Colonic mucosa (tissue), 4 donors: ENCODE results near the gene USF1. TPM values are rescaled to one million over a fixed set of nuclear protein-coding genes. Genes with fewer than 3 reads are reported as not detected.

Source experiments
- DNase-seq: peaks from one replicate; pipeline ENCODE4 v3.0.0-alpha.2; 2020
- H3K27ac ChIP-seq: fragments of 200-600 bp; one replicate; pipeline ENCODE4 v1.8.0; 2021
- H3K27me3 ChIP-seq: fragments of 200-600 bp; one replicate; pipeline ENCODE4 v1.8.0; 2021
- H3K36me3 ChIP-seq: fragments of 200-600 bp; one replicate; pipeline ENCODE4 v1.8.0; 2021
- H3K4me1 ChIP-seq: fragments of 200-600 bp; one replicate; pipeline ENCODE4 v1.8.0; 2021; ENCODE audit warnings: mild to moderate bottlenecking
- H3K4me3 ChIP-seq: fragments of 200-600 bp; one replicate; pipeline ENCODE4 v1.8.0; 2021
- H3K9ac ChIP-seq, 2 donors: one replicate each; pipeline ENCODE4 v1.7.0; 2013; ENCODE audit warnings: control low read depth in 2 of 2, low read depth in 2 of 2, low read length in 2 of 2
- H3K9me3 ChIP-seq: fragments of 200-600 bp; one replicate; pipeline ENCODE4 v1.8.0; 2021
- intact Hi-C: fragments of 100-400 bp; cut with DNase I; formaldehyde crosslinking; loops from one replicate; pipeline ENCODE4 v1.14.1; 2022
- total RNA-seq, 2 donors: library from RNA; stranded (reverse); fragmentation: NEBNext Ultra II Directional in 1 of 2; extraction: Animal tissue kit (Norgen Biotek cat#: 25700) in 1 of 2; gene quantifications; one replicate each; pipeline ENCODE4 v1.2.1, GENCODE V29; 2021
- TF ChIP-seq, protein P1 (sequence below): fragments of 200-600 bp; IDR thresholded peaks from one replicate; pipeline ENCODE4 v1.8.0; 2022; ENCODE audit warnings: antibody characterized with exemption, mild to moderate bottlenecking
- donor health status: healthy.
- donor health status: DM: no; HTN: no; CAD: no.
- donor health status: DM: no; HTN: no; CAD: no.

Gene USF1
- total RNA-seq, 2 donors from 2014 or later = 63.6 TPM

DNA sequence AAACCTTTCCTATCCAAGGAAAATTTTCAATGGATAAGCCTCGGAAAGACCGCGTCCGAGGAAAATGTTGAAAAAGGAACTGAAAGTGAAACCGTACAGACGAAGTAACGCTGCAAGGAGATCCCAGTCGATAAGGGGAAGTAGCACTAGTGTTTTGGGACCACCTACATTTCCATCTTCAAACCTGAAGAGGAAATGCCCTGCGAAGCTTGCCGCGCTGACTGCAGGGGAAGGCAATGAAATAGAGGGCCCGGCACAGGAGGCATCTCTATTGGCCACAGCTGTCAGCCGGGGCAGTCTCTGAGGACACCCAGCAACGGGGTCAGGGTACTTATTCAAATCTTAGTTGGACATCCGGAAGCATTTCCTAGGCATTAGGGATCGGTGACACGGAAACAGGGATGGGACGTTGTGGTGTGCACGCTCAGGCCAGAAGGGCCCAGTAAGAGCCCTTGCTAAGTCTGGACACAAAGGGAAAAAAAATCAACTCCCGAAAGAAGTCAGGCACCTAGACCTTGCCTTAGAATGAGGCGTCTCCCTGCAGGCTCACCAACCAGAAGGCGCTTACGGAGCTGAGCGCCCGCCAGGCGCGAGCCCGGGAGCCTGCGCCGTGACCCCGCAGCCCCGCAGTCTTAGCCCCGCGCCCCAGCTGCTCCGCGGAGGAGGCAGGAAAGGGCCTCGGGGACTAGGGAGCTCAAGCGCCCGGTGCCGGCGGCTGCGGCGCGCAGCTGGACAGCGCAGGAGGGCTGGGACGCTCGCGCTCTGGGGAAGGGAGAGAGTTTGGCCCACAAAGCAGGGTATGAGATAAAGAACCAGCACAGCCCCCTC lies 655 bp downstream of the USF1 start:
- Histone ChIP-seq H3K27ac (peak overlapping the region; percentile 96), H3K4me1 (no peaks in the 10 kb centered on the region), H3K27me3 (no peaks in the 10 kb centered on the region), H3K9ac (peak overlapping the region; percentile 92 to 97), H3K9me3 (no peaks in the 10 kb centered on the region), H3K36me3 (peaks cover under 1% of the 10 kb centered on the region), H3K4me3 (peak overlapping the region; percentile 83)
- DNase-seq = peak; percentile 81
- TF ChIP-seq, protein P1, sequence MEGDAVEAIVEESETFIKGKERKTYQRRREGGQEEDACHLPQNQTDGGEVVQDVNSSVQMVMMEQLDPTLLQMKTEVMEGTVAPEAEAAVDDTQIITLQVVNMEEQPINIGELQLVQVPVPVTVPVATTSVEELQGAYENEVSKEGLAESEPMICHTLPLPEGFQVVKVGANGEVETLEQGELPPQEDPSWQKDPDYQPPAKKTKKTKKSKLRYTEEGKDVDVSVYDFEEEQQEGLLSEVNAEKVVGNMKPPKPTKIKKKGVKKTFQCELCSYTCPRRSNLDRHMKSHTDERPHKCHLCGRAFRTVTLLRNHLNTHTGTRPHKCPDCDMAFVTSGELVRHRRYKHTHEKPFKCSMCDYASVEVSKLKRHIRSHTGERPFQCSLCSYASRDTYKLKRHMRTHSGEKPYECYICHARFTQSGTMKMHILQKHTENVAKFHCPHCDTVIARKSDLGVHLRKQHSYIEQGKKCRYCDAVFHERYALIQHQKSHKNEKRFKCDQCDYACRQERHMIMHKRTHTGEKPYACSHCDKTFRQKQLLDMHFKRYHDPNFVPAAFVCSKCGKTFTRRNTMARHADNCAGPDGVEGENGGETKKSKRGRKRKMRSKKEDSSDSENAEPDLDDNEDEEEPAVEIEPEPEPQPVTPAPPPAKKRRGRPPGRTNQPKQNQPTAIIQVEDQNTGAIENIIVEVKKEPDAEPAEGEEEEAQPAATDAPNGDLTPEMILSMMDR = no peak
- intact Hi-C loops = loop anchor here (10.0 kb wide), 1 partner anchor 50 kb away; no protein-coding TSS in a partner anchor

GRCh38 chr1:161044535-161044907 lies 1.3 kb downstream of the USF1 start:
- DNase-seq = no peak
- peak overlapping the region; percentile 96 for H3K27ac ChIP-seq
- H3K9me3 ChIP-seq = no peaks in the 10 kb centered on the region
- H3K27me3 ChIP-seq = no peaks in the 10 kb centered on the region
- intact Hi-C loops = loop anchor here (10.0 kb wide), 1 partner anchor 50 kb away; no protein-coding TSS in a partner anchor
- peaks cover 7% of the 10 kb centered on the region for H3K36me3 ChIP-seq
- H3K4me3 ChIP-seq = peak overlapping the region; percentile 83
- H3K4me1 ChIP-seq = peaks cover 6% of the 10 kb centered on the region
- peak overlapping the region; percentile 92 to 97 for H3K9ac ChIP-seq
- TF ChIP-seq, protein P1 = no peak

DNA sequence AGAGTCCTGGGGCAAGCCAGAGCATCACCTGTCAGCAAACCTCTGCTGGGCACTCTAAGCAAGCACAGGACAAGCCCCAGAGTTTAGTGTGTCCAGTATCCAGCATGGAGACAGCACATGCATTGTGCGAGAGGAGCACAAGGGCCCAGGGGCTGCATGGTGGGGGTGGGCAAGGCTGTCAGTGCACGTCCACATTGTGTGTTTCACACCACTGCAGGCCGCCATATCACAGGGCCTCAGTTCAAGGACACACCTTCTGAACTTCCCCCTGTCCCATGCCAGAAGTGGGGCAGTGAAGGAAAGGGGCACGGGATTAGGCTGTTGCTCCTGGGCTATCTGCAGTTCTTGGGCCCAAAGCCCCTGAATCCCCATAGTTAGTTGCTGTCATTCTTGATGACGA lies 6.2 kb downstream of the USF1 start:
- DNase-seq = no peak
- Histone ChIP-seq H3K36me3 (peaks cover 10% of the 10 kb centered on the region), H3K27me3 (no peaks in the 10 kb centered on the region), H3K27ac (peak overlapping the region; percentile 86), H3K4me3 (no peak overlapping the region), H3K4me1 (peaks cover 16% of the 10 kb centered on the region), H3K9ac (peak overlapping the region in 1 of 2 donors; percentile 58), H3K9me3 (no peaks in the 10 kb centered on the region)
- TF ChIP-seq, protein P1 = no peak
- intact Hi-C loops = no loop called here

DNA sequence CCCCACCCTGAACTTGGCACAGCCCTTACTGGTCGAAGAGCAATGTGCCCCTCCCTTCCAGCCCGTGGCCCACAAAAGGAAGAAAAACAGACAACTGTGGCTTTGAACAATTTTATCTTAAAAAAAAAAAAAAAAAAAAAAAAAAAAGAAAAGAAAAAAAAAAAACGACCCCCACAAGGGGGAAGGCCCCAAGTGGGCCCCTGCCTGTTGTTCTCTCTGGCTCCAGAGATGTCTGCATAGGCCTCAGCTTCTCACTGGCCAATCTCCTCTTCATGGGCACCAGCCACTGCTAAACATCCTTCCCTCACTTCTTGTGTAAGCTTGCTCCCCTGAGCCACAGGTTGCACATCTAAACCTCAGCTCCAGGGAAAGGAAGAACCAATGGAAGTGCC lies 6.6 kb downstream of the USF1 start:
- H3K4me1 ChIP-seq = peaks cover 16% of the 10 kb centered on the region
- H3K27me3 ChIP-seq = no peaks in the 10 kb centered on the region
- peak overlapping the region; percentile 75 to 84 for H3K9ac ChIP-seq
- TF ChIP-seq, protein P1 = no peak
- peak overlapping the region; percentile 62 for H3K4me3 ChIP-seq
- H3K36me3 ChIP-seq = peaks cover 10% of the 10 kb centered on the region
- H3K9me3 ChIP-seq = no peaks in the 10 kb centered on the region
- DNase-seq = no peak
- intact Hi-C loops = no loop called here
- H3K27ac ChIP-seq = peak overlapping the region; percentile 86

GRCh38 chr1:161038523-161039153 lies 7.1 kb downstream of the USF1 start, which contains the start of gene TSTD1:
Gene TSTD1, minus strand, starts transcription at chr1:161038964. Its CDS starts 75 bp downstream, at chr1:161038889.
- H3K27me3 ChIP-seq = no peaks in the 10 kb centered on the region
- TF ChIP-seq, protein P1 = no peak
- H3K36me3 ChIP-seq = peaks cover 10% of the 10 kb centered on the region
- peaks cover 16% of the 10 kb centered on the region for H3K4me1 ChIP-seq
- H3K9ac ChIP-seq = peak within 1 kb of the TSS; percentile 75 to 84
- intact Hi-C loops = no loop called here
- no peaks in the 10 kb centered on the region for H3K9me3 ChIP-seq
- peak within 1 kb of the TSS; percentile 86 for H3K27ac ChIP-seq
- peak; percentile 92 for DNase-seq
- peak within 1 kb of the TSS; percentile 62 for H3K4me3 ChIP-seq
